ENCODE measurements around the gene COL4A4.

DNA sequence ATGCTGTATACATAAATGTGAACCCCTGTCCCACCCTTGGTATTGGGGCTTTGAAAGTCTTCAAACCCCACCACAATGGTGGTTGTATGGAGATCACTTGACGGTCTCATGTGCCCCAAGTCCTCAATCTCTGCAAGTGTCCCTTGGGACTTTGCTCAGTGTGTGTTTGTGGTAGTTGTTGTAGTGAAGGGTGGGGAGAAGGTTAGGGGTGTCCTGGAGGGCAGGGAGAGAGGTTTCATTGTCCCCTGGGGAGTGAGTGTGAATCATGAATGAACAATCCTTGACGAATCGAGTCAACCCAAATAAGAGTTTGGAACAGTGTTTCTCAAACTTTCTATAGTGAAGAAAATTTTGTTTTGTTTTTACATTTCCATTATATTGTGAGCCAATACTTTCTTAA, 28.5 kb upstream of the COL4A4 start:
- no peak for TF ChIP-seq EZH2 (IDR thresholded peaks at IDR 0.05; ENCODE audit: low read length, unreplicated experiment)
- TF ChIP-seq, protein P1, sequence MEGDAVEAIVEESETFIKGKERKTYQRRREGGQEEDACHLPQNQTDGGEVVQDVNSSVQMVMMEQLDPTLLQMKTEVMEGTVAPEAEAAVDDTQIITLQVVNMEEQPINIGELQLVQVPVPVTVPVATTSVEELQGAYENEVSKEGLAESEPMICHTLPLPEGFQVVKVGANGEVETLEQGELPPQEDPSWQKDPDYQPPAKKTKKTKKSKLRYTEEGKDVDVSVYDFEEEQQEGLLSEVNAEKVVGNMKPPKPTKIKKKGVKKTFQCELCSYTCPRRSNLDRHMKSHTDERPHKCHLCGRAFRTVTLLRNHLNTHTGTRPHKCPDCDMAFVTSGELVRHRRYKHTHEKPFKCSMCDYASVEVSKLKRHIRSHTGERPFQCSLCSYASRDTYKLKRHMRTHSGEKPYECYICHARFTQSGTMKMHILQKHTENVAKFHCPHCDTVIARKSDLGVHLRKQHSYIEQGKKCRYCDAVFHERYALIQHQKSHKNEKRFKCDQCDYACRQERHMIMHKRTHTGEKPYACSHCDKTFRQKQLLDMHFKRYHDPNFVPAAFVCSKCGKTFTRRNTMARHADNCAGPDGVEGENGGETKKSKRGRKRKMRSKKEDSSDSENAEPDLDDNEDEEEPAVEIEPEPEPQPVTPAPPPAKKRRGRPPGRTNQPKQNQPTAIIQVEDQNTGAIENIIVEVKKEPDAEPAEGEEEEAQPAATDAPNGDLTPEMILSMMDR (conservative IDR thresholded peaks at IDR 0.05; ENCODE audit: low read depth, low read length), result no peak

Data from PC-3 (cell line).